HG02571 (cell line): ENCODE measurements around the gene NEB.
"Not testable (repeated sequence)": the region's sequence is repeated elsewhere in the genome, so short reads cannot be mapped to it uniquely, and the experiment has no call there.

Source experiments
- ATAC-seq: cut with Tn5 transposase; IDR thresholded peaks from one replicate; pipeline ENCODE4 v1.9.1; 2021; ENCODE audit warnings: mild to moderate bottlenecking, moderate library complexity; ENCODE audit not compliant: unreplicated experiment

The NEB gene

GRCh38 chr2:151655663-151656398 lies 78.4 kb downstream of the NEB start:
- no peak for ATAC-seq

- ATAC-seq, result no peak
Measured at GRCh38 chr2:151654891-151655290, 79.4 kb downstream of the NEB start.

- no peak for ATAC-seq
Measured at GRCh38 chr2:151654085-151654484, 80.2 kb downstream of the NEB start.

GRCh38 chr2:151651274-151651673 lies 83.0 kb downstream of the NEB start:
- ATAC-seq, result no peak

GRCh38 chr2:151650456-151650855 lies 83.8 kb downstream of the NEB start:
- no peak for ATAC-seq

- ATAC-seq, result no peak
Measured at GRCh38 chr2:151649966-151650365, 84.3 kb downstream of the NEB start.

GRCh38 chr2:151649400-151649799 lies 84.9 kb downstream of the NEB start:
- no peak for ATAC-seq

GRCh38 chr2:151646512-151646911 lies 87.8 kb downstream of the NEB start:
- ATAC-seq, result not testable (repeated sequence)

GRCh38 chr2:151644580-151644979 lies 89.7 kb downstream of the NEB start:
- no peak for ATAC-seq

GRCh38 chr2:151641895-151642294 lies 92.4 kb downstream of the NEB start:
- ATAC-seq, result not testable (repeated sequence)

- ATAC-seq, result no peak
Measured at GRCh38 chr2:151640087-151640486, 94.2 kb downstream of the NEB start.

GRCh38 chr2:151638990-151639389 lies 95.3 kb downstream of the NEB start:
- ATAC-seq, result no peak

GRCh38 chr2:151638191-151638933 lies 95.9 kb downstream of the NEB start:
- ATAC-seq, result peak; percentile 64

GRCh38 chr2:151637271-151637781 lies 97.0 kb downstream of the NEB start:
- ATAC-seq, result peak; percentile 68

- ATAC-seq, result no peak
Measured at GRCh38 chr2:151634736-151635467, 99.4 kb downstream of the NEB start.

- ATAC-seq, result no peak
Measured at GRCh38 chr2:151632993-151633565, 101.2 kb downstream of the NEB start.

- no peak for ATAC-seq
Measured at GRCh38 chr2:151630372-151630771, 103.9 kb downstream of the NEB start.

GRCh38 chr2:151627353-151627752 lies 106.9 kb downstream of the NEB start:
- ATAC-seq, result no peak

GRCh38 chr2:151624271-151624670 lies 110.0 kb downstream of the NEB start:
- no peak for ATAC-seq

GRCh38 chr2:151623631-151624030 lies 110.6 kb downstream of the NEB start:
- no peak for ATAC-seq

GRCh38 chr2:151620761-151621160 lies 113.5 kb downstream of the NEB start:
- no peak for ATAC-seq
